ENCODE results near the gene GOLGA6L10. TPM values are rescaled to one million over a fixed set of nuclear protein-coding genes. Genes with fewer than 3 reads are reported as not detected.

GOLGA6L10 gene
- total and polyA plus RNA-seq, 2 of the 4 experiments (the other 2 are of a cell fraction): under 0.01 to 0.79 TPM

DNA sequence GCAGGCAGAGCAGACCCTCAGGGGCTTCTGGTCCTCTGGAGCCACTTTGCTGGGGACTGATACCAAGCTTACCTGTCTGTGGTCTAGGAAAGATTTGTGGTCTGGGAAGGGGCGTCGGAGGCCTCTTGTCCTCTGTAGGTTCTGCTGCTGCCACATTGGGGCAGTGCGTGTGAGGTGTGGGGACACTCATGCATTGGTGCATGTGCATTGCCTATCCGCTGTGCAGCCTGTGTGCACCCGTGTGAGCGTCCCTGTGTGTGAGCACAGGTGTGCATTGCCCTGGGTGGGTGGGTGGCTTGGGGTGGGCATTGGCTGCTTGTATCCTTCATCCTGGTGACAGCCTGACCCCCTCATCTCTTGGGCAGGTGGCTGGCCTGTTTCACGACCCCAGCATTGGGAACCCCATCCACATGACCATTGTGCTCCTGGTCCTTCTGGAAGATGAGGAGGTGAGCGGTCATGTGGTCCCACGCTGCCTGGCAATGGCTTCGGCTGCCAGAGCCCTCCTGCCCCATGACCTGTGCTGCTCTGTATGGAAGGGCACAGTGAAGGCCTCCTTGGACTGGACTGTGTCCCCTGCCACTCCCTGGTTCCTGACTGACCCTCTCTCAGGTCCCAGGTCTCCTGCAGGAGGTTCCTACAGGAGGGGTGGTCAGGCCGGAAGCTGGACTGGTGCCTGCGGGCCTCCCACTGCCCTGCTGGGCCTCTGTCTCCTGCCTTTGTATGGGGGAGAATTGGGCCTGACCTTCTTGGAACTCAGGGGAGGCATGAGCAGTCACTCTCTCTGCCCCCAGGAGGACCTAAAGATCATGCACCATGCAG is 45.1 kb downstream of the GOLGA6L10 start:
- TF ChIP-seq ELK1 (IDR thresholded peaks at IDR 0.05; ENCODE audit: borderline replicate concordance, low read depth, low read length) (no peak), RAD21 (IDR thresholded peaks at IDR 0.05; ENCODE audit: low read length) (no peak), MAFK (IDR thresholded peaks at IDR 0.05; ENCODE audit: low read depth, low read length) (no peak), RFX5 (IDR thresholded peaks at IDR 0.05; ENCODE audit: low read depth, low read length) (no peak), MXI1 (IDR thresholded peaks at IDR 0.05; ENCODE audit: borderline replicate concordance, low read depth, low read length) (no peak), SMC3 (IDR thresholded peaks at IDR 0.05; ENCODE audit: low read depth, low read length) (no peak), POLR2A (IDR thresholded peaks at IDR 0.05; ENCODE audit: low read depth, low read length) (no peak), MAZ (IDR thresholded peaks at IDR 0.05; ENCODE audit: borderline replicate concordance, low read depth, low read length) (no peak), RCOR1 (IDR thresholded peaks at IDR 0.05; ENCODE audit: insufficient replicate concordance, low read length) (no peak), NFE2L2 (IDR thresholded peaks at IDR 0.05; ENCODE audit: low read depth, low read length) (no peak), CEBPB (IDR thresholded peaks at IDR 0.05; ENCODE audit: low read depth, low read length) (no peak), FOS (IDR thresholded peaks at IDR 0.05; ENCODE audit: low read depth, low read length) (no peak), BHLHE40 (IDR thresholded peaks at IDR 0.05; ENCODE audit: low read depth, low read length) (no peak)
- TF ChIP-seq, protein P1, sequence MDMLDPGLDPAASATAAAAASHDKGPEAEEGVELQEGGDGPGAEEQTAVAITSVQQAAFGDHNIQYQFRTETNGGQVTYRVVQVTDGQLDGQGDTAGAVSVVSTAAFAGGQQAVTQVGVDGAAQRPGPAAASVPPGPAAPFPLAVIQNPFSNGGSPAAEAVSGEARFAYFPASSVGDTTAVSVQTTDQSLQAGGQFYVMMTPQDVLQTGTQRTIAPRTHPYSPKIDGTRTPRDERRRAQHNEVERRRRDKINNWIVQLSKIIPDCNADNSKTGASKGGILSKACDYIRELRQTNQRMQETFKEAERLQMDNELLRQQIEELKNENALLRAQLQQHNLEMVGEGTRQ (IDR thresholded peaks at IDR 0.05; ENCODE audit: low read depth, low read length): no peak
- H2AK9ac ChIP-seq (replicated peaks; ENCODE audit: low read depth, low read length, poor library complexity): no peak overlapping the region
- BruUV-seq (replicated peaks): no TSS peak
- CTCF ChIA-PET: no interaction called here
- H3K79me1 ChIP-seq (ENCODE audit: low read depth in 1 of 2, low read length in 2 of 2): no peaks in the 10 kb centered on the region
- H3K4me1 ChIP-seq (ENCODE audit: control insufficient read depth, insufficient read depth, low read length): no peaks in the 10 kb centered on the region
- in situ Hi-C loops (cut with MboI; ENCODE audit: low sequenced_read_pairs) (no loop called here), dilution Hi-C loops (cut with HindIII; ENCODE audit: low sequenced_read_pairs, unreplicated experiment) (no loop called here), intact Hi-C loops (cut with micrococcal nuclease) (no loop called here)
- no peak overlapping the region for H3K4me2 ChIP-seq (ENCODE audit: low read depth, low read length)
- H3K9me1 ChIP-seq (ENCODE audit: insufficient read depth, low read length): peaks cover 4% of the 10 kb centered on the region
- no peak overlapping the region for H3K4ac ChIP-seq (ENCODE audit: low read depth, low read length)
- H3K27me3 ChIP-seq (ENCODE audit: control insufficient read depth, insufficient read depth, low read length): peaks cover 30% of the 10 kb centered on the region
- no peak overlapping the region for H2AK5ac ChIP-seq (ENCODE audit: low read depth, low read length)
- H3K4me3 ChIP-seq (ENCODE audit: insufficient read depth, low read depth, low read length): no peak overlapping the region
- H4K91ac ChIP-seq (ENCODE audit: insufficient read depth, low read depth, low read length): no peak overlapping the region
- no peak overlapping the region for H2BK20ac ChIP-seq (ENCODE audit: low read depth, low read length)
- no peak overlapping the region for H3K18ac ChIP-seq (ENCODE audit: low read depth, low read length)
- no peak overlapping the region for H2BK15ac ChIP-seq (ENCODE audit: low read depth, low read length)
- H3K9me3 ChIP-seq (ENCODE audit: control insufficient read depth, insufficient read depth, low read length): no peaks in the 10 kb centered on the region
- H3K14ac ChIP-seq (replicated peaks; ENCODE audit: low read depth, low read length): no peak overlapping the region
- POLR2A ChIA-PET (ENCODE audit: unreplicated experiment): no interaction called here
- no peak overlapping the region for H3K23ac ChIP-seq (ENCODE audit: low read depth, low read length)
- H3K9ac ChIP-seq (ENCODE audit: low read depth, low read length): no peak overlapping the region
- no peak overlapping the region for H4K5ac ChIP-seq (ENCODE audit: low read depth, low read length)
- H3K56ac ChIP-seq (ENCODE audit: extremely low read depth, insufficient read depth, low read length): no peak overlapping the region
- no peak overlapping the region for H4K8ac ChIP-seq (ENCODE audit: low read depth in 2 of 2, low read length in 2 of 2)
- H2BK5ac ChIP-seq (ENCODE audit: low read depth, low read length, poor library complexity, severe bottlenecking): no peak overlapping the region
- ATAC-seq (ENCODE audit: low read depth) (no peak), DNase-seq (no peak)
- H3K36me3 ChIP-seq (ENCODE audit: control insufficient read depth, insufficient read depth, low read length): no peaks in the 10 kb centered on the region
- no peaks in the 10 kb centered on the region for H4K20me1 ChIP-seq (ENCODE audit: insufficient read depth, low read length)
- no peak overlapping the region for H3K27ac ChIP-seq (ENCODE audit: insufficient read depth, low read length)
- no peak overlapping the region for H2BK120ac ChIP-seq (ENCODE audit: low read depth, low read length)
- H2AFZ ChIP-seq (replicated peaks; ENCODE audit: low read length, poor library complexity): no peak overlapping the region
- 80% methylated on average over 4 of the region's 12 CpGs; no CpG with 5 or more reads in 1 of the 2 experiments for WGBS, 2 experiments (ENCODE audit: extremely low coverage in 2 of 2, insufficient read length in 1 of 2)
